22Rv1 (cell line): ENCODE data around the gene HOXD9.

Experiments used
- CTCF ChIP-seq: fragments of 450-650 bp; IDR thresholded peaks from 2 replicates; pipeline ENCODE4 v1.5.1; 2017; ENCODE audit warnings: mild to moderate bottlenecking
- ZFX ChIP-seq: fragments of 450-650 bp; IDR thresholded peaks from 2 replicates; pipeline ENCODE4 v1.6.1; 2017; ENCODE audit warnings: antibody characterized with exemption, borderline replicate concordance

GRCh38 chr2:176149481-176149938, 27.0 kb downstream of the HOXD9 start:
- no peak for TF ChIP-seq CTCF
- TF ChIP-seq ZFX, result no peak
